GM19468 (cell line): ENCODE results near the gene MRGPRD.

ENCODE experiments used
- ATAC-seq: cut with Tn5 transposase; IDR thresholded peaks from one replicate; pipeline ENCODE4 v1.9.1; 2021; ENCODE audit warnings: mild to moderate bottlenecking, moderate library complexity, moderate number of reproducible peaks; ENCODE audit not compliant: unreplicated experiment; ENCODE audit errors: extremely low read depth

The MRGPRD gene

GRCh38 chr11:68935516-68936357, 45.0 kb downstream of the MRGPRD start:
- ATAC-seq = no peak

DNA sequence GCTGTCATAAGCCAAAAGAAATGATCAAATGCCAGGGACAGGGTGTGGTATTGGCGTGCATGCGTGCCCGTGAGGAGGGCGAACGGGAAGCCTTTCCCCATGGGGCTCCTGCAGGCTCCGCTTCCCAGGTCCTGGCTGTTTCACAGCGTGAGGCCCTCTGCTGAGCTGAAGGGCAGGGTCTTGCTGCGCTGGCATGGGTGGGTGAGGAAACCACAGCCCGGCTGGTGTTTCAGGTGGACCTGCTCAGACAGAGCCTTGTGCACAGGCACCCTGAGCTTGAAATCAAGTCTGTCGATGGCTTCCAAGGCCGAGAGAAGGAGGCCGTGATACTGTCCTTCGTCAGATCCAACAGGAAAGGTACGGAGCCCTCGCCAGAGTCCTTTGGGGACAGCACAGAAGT, 45.7 kb downstream of the MRGPRD start:
- ATAC-seq = no peak

DNA sequence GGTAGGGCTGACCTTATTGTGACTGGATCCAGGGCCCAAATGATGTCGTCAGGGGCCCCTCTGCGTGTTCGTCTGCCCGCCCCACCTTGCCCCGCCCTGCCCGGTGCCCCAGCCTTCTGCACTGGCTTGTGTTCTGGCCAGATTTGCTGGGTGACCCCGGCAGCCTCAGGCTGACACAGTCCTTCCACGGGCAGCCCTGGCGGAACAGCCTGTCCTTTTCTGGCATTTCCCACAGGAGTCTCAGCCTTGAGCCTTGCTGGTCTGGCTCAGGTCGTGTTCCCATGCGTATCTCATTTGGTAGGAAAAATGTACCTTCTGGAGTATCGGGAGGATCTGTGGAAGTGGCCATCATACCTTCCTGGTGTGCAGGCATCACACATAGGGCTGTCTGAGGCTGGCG, 46.1 kb downstream of the MRGPRD start:
- no peak for ATAC-seq

- ATAC-seq = no peak
Observed at GRCh38 chr11:68934321-68934645, 46.5 kb downstream of the MRGPRD start.

GRCh38 chr11:68933605-68934320, 47.0 kb downstream of the MRGPRD start:
- ATAC-seq = no peak

GRCh38 chr11:68932933-68933577, 47.7 kb downstream of the MRGPRD start:
- no peak for ATAC-seq

- no peak for ATAC-seq
Observed at GRCh38 chr11:68932358-68932757, 48.4 kb downstream of the MRGPRD start.

DNA sequence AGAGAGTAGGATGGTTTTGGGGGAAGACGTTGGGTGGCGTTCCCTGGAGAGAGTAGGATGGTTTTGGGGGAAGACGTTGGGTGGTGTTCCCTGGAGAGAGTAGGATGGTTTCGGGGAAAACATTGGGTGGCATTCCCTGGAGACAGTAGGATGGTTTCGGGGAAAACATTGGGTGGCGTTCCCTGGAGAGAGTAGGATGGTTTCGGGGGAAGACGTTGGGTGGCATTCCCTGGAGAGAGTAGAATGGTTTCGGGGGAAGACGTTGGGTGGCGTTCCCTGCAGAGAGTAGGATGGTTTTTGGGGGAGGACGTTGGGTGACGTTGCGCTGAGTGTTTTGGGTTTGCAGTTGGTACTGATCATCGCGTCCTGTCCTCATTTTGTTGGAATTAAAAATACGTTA, 48.9 kb downstream of the MRGPRD start:
- ATAC-seq = no peak

- ATAC-seq = no peak
Observed at GRCh38 chr11:68930991-68931855, 49.6 kb downstream of the MRGPRD start.
